Stimulated activated CD8-positive, alpha-beta memory T cell treated with anti-CD3 and anti-CD28 coated beads, Interleukin-4, amount 100 ng/mL, for 1 hour (primary cell): ENCODE measurements around the gene NEUROG3.
"Not testable (repeated sequence)": the region's sequence is repeated elsewhere in the genome, so short reads cannot be mapped to it uniquely, and the experiment has no call there.

Source experiments
- DNase-seq, 2 donors: peaks; one replicate each; pipeline ENCODE4 v3.0.0-alpha.2; 2020; ENCODE audit warnings: low read depth in 2 of 2, low spot score in 1 of 2

NEUROG3 gene

DNA sequence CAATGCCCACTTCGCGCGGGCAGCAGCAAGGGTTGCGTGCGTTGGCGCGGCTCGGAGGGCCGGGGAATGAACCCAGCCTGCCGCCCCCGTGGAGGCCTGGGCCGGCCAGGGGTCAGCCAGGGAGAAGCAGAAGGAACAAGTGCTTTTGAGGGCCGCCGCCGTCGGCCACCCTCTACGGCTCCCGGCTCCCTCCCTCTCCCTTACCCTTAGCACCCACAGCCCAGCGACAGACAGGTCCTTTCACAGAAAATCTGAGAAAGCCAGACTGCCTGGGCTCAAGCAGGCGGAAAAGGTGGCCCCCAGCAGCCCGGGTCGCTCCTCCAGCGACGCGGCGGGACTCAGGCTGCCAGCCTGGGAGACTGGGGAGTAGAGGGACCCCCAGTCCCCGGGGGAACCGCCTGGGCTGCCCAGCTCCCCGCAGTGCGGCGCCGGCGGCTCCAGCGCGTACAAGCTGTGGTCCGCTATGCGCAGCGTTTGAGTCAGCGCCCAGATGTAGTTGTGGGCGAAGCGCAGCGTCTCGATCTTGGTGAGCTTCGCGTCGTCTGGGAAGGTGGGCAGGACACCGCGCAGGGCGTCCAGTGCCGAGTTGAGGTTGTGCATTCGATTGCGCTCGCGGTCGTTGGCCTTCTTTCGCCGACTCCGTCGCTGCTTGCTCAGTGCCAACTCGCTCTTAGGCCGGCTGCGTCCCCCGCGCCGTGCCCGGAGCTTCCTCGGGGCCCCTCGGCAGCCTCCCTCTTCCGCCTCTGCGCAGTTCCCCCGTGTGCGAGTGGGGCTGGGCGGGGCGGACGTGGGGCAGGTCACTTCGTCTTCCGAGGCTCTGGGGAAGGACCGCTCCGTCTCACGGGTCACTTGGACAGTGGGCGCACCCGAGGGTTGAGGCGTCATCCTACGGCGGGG, 815 bp downstream of the NEUROG3 start:
- no peak for DNase-seq

DNA sequence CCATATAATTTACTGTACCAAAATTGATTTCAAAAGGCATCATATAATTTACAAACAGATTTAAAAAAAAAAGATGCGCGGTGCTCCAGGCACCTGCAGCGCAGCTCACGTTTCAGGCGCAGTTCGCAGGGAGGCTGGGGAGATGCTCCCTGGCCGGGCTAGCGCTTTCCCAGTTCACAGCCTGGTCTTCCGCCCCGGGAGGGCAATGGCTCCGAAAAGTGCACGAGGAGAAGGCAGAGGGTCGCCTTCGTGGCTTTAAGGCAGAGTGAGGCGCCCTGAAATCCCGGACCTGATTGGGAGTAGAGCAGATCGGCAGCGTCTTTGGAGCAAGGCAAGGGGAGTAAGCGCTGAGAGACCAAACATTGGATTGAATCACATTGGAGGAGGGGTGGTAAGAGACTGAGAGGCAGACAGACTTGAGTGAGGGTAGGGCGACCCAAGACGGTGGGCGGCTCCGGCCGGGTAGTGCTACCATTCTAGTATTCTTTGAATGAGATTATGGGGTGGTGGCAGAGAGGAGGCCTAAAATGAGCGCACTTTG, 1.5 kb downstream of the NEUROG3 start:
- no peak for DNase-seq

DNA sequence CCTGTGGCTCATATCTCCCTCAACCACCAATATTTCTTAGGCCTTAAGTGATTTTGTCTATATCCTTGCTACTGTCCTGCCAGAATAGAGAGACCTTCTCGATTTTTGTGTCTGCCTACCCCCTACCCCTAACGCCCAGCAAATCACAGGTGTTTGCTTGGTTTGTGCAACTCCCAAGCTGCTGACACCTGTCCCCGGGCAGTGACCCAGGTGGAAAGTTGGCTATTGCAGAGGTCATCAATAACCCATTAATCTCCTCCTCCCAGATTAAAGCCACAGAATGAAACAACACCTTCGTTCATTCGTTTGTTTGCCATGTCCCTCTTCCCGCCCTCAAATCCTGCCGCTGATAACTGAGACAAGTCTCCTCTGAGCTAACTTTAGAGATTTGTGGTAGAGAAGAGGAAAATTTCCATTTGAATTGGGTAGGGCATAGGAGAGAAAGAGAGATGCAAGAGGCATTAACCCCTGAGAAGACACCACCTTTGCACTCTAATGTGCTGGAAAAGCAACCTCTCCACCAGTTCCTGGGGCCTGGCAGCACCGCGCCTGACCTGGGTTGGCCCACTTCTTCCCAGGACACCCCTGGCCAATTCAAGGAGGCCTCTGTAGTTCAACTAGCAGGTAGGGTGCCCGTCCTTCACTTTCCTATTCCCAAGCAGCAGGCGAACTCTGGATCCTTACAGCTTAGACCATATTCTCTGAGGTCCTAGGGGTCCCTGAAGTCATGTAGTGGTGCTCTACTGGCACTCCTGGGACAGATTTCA, 3.0 kb downstream of the NEUROG3 start:
- DNase-seq: no peak

DNA sequence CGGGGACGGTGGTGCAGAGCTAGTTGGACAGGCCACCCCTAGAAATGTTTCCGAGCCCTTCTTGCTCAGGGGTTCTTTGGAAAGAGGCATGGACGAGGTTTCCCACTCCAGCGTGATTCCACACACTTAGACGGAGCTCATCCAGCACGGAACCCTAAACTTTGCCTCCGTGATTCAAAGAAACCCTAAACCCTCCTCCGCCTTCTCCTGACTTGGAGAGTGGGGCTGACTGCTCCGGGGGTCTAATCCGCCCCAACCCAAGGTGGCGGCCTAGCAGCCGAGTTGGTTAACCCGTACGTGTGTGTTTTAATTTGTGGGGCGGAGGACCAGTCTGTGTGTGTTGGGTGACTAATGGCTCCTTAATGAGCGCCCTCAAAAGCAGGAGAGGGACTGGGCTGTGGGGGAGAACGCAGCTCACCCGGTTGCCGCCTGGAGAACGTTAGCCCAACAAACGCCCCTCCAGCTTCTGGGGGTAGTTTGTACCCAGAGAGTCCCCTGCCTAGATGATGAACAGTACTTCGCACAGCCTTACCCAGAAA, 3.8 kb downstream of the NEUROG3 start:
- DNase-seq: no peak

DNA sequence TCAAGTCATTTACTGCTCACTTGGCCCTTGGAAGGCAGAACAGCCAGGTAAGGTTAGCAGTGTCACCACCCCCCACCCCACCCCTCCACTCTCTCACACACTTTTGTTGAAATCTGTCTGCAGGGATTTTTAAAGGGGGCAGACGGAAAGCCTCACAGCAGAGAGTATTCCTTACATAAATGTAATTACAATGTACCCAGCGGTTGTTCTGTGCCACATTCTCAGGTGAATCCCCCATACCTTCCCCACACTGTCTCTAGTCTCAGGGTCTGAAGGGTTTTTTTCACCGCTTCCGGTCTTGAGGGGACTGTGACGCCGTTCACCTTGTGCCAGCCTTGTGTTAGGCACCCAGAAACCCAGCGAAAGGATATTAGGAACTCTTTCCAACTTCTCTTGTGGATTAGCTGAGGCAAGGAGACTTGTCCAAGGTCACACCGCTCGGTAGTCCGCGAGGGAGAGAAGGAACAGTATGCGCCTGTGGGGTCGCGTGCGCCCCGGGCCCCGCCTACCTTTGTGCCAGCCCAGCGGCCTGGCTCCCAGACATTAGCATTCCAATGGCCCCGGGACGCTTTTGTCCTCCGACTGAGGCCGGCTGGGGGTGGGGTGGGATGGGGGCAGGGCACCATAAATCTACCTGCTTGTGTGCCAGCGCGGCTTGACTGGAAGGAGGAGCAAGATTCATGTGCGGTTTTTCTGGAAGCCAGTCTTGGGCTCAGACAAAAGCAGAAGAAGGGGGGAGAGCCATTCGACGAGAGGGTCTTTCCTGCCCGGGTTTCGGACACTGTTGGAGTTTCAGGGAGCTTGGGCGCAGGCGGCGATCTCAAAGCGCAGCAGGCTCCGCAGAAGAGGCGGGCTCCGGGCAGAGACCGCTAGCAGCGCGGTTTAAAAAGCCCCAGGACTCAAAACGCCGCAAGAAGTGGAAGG, 4.5 kb downstream of the NEUROG3 start:
- no peak for DNase-seq

DNA sequence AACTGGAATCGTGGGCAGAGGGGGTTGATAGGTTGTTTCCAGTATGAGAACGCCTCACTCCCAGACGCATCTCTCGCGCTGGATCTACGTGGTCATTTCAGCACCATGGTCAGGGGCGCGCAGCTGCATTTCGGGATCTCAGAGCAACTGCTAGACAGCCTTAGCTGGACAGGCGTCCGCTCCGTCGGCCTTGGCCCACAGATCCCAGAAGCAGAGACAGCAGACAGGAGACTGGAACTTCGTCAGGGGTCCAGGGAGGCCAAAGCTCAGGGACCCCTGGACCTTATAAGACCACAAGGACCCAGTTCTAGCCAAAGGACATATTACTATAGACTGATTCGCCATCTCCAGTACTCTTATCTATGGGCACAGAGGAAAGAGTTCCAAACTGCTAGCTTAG, 5.3 kb downstream of the NEUROG3 start:
- no peak for DNase-seq

DNA sequence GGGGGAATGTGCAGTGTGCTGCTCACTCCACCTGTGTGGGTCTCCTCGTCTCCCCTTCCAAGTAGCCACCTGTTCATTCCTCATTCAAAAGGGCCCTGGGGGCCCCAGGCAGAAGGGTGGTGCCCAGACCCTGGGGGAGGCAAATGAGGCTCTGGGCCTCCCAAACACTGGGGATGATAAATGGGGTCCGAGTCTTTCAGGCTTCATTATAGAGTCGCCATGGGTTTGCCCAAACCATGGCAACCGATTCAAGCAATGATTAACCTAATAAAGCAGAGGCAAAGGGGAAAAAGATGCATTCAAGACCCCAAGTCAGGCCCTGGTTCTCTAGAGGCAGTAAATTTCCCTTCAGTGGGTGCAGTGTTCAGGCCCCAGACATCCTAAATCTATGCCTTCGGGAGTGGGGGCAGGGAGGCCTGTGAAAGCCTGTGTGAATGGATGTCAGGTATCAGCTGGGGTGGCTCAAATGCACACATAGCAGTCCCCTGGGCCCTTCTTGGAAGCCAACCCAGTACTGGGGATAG, 10.4 kb downstream of the NEUROG3 start:
- DNase-seq: no peak

DNA sequence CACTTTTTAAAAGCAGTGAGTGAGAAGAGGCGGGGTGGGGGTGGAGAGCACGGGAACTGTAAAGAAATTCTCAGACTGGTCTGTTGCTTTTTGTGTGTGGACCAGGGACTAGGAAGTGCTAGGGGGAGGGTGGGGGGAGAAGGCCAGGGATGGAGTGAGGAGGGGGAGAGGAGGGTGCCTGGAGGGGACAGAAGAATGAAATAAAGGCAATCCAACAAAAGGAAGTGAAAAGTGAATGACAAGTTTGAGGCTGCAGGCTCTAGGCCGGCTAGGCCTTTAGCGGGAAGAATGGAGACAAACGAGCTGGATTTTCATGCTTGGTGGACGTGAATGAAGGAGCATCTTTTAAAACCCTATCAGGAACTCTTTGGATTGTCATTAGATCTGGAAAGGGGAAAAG, 13.7 kb downstream of the NEUROG3 start:
- DNase-seq: no peak

DNA sequence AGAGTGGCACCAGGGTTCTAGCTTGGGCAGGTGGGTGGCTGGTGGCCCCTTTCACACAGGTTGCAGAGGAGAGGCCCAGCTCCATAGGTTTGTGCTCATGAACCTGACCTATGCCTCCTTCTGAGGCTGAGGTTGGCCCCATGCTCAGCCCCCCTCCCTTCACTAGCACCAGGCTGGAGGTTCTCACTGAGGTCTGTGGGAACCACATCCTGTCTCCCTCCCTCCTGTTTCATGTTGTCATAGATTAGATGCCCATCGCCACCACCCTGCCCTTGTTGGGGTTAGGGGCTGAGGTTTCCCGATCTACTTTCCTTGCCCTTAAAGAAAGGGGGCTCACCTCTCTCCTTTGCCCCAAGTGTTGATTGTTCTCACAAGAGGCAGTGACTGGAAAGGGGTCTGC, 14.7 kb downstream of the NEUROG3 start:
- no peak for DNase-seq

DNA sequence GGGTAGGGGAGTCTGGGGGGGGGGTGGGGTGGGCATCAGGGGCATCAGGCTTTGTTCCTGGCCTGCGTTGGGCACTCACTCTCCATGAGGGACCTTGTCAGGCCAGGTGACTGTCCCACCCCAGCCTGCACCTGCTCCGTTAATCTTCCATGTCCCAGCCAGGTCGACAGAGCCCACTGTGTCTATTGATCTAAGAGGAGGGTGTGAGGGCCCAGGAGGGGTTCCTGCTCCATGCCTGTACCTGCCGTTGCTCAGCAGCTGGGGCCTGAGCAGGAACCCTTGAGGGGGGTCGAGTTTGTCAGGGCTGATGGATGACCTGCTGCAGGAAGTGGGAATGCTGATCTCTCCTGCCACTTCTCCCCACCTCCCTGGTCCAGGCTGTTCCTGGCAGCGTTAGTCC, 18.6 kb downstream of the NEUROG3 start:
- no peak for DNase-seq

DNA sequence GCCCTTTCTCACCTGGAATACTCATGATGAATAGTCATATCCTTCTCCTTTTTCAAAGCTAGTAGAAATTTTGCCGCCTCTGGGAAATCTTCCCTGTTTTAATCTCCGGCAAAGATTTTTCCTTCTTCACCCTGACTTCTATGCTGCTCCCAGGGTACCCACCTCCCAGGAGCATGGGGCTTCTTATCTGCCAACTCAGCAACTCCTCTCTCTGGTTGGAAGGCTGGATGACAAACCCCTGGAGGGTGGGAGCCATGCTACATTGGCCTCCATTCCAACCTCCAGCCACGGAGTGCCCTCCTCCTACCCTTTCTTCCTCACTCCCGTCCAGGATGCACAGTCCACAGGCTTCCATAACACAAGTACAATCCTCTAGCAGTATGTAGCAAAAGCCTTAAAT, 19.9 kb downstream of the NEUROG3 start:
- DNase-seq: no peak

DNA sequence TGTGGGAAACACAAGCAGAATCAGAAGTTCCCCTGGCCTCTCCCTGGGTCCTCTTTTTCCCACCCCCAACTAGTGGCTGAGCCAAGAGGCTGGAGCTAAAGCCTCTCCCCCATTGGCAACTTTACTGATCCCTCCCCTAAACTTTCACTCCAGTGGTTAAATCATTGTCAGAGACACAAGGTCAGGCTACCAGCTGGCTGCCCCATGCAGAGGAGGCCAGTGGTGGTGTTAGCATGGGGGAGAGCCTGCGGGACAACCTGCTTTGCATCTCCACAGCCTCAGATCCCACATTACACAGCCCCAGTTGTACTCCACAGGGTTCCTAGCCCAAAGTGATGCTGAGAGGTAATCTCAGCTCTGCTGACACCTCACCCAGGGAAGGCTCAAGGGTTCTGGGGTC, 21.0 kb downstream of the NEUROG3 start:
- no peak for DNase-seq

DNA sequence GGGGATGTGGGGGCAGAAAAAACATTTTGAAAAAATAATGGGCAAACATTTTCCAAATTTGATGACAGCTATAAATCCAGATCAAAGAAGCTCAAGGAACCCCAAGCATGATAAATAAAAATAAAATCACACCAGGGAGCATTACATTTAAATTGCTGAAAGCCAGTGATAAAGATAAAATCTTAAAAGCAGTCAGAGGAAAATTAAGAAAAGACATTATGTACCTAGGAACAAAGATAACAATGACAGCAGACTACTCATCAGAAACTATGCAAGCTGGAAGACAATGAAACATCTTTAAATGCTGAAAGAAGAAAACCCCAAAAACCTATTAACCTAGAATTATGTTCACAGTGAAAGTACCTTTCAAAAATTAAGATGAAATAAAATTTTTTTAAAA, 23.3 kb downstream of the NEUROG3 start:
- DNase-seq: no peak

DNA sequence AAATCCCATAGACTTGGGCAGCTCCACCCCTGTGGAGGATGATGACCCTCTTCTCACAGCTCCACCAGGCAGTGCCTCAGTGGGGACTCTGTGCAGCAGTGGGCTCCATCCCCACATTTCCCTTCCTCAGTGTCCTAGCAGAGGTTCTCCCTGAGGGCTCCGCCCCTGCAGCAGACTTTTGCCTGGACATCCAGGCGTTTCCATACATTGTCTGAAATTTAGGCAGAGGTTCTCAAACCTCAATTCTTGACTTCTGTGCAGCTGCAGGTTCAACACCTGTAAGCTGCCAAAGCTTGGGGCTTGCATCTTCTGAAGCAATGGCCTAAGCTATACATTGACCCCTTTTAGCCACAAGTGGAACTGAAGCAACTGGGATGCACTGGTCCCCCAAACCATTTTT, 31.8 kb downstream of the NEUROG3 start:
- DNase-seq: no peak

DNA sequence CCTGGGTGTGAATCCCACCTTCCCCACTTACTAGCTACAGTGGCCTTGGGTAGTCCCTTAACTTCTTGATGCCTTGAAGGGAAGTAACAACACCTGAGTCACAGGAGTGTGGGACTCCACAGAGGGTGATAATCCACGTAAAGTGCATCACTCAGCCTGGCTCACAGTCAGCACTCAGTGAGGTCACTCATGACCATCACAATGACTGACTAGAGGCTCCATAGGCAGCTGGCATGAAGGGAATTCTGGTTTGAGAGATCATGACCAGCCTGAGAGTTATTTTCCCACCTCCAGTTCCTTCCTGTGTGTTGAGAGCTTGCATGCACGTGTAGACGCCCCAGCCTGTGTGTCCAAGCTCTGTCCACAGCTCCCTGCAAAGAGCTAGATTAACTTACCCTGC, 34.8 kb downstream of the NEUROG3 start:
- DNase-seq: no peak

DNA sequence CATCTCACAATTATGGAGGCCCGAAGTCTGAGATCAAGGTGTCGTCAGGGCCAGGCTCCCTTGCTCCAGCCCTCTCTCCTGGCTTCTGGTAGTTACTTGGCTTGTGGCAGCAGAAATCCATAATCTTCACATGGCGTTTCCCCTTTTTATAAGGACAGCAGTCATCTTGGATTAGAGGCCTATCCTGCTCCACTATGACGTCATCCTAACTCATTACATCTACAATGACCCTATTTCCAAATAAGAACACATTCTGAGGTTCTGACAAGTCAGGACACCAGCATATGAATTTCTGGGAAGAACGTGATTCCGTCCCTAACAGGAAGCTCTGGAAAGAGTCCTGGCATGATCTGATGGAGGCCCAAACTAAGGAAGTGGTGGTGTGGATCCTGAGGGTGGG, 35.8 kb downstream of the NEUROG3 start:
- no peak for DNase-seq

DNA sequence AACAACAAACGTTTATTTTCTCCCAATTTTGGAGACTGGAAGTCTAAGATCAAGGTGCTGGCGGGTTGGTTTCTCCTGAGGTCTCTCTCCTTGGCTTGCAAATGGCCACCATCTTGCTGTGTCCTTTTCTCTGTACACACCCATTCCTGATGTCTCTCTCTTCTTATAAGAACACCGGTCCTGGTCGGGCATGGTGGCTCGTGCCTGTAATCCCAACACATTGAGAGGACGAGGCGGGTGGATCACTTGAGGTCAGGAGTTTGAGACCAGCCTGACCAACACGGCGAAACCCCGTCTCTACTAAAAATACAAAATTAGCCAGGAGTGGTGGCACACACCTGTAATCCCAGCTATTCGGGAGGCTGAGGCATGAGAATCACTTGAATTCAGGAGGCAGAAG, 36.7 kb downstream of the NEUROG3 start:
- not testable (repeated sequence) for DNase-seq

DNA sequence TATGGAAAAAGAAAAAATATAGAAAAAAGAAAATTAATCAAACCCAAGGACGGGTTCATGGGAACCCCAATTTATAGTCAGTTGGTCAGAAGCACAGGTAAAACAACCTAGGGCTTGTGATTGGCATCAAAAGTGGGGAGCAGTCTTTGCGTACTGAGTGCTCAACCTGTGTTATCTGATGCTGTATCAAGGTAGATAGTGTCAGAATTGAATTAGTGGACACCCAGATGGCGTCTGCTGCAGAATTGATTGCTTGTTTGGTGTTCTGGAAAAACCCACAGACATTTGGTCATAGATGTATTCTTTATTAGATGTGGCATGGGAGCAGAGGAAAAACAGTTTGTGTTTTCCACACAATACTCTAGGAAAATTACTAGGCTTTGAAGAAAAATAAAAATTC, 39.6 kb downstream of the NEUROG3 start:
- DNase-seq: no peak

DNA sequence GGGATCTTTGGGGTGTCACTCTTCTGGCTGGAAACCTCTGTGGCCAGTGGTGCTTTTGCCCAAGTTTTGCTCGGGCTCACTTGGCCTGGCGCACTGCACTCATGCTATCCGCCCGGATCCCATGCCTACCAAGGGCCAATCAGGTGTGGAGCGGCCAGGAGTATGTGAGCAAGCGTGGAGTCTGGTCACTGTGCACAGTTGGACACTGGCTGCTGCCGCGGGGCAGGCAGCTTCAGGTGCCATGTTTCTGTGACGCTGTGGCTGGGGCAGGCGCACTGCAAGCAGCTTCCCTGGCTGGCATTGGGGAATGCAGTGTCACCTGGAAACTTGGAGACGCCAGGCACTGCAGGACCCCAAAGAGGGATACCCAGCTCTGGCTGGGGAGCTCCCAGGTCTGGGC, 45.3 kb downstream of the NEUROG3 start:
- DNase-seq: no peak
